ENCODE data around the gene RHOXF2B. TPM values are rescaled to one million over a fixed set of nuclear protein-coding genes. Genes with fewer than 3 reads are reported as not detected.

RHOXF2B gene
- total RNA-seq, 6 experiments from 2014 or later: not detected

DNA sequence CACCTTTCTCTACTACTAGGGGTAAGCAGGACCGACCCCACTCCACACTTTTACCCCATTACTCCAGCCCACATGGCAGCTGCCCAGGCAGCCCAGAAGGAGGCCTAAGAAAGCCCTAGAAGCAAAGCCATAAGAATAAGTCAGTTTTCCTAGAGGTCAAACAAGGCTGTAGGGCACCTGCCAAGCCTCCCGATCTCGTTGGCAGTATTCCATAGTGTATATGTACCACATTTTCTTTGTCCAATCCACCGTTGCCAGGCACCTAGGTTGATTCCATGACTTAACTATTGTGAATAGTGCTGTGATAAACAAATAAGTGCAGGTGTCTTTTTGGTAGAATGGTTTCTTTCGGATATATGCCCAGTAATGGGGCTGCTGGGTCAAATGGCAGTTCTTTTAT lies 54.2 kb downstream of the RHOXF2B start:
- DNase-seq (no peak), ATAC-seq (no peak)
- Histone ChIP-seq H3K4me1 (no peaks in the 10 kb centered on the region), H3K27ac (no peak overlapping the region), H3K36me3 (no peaks in the 10 kb centered on the region), H3K9me3 (no peaks in the 10 kb centered on the region), H3K4me3 (no peak overlapping the region), H3K27me3 (peaks cover 0 to 2% of the 10 kb centered on the region in 2 donors)
- intact Hi-C loops (cut with DNase I): no loop called here
- WGBS (ENCODE audit: insufficient coverage, low coverage, low lambda C conversion rate, missing lambda C conversion rate): 44% methylated on average over 5 of the region's 5 CpGs
- TF ChIP-seq POLR2A (IDR thresholded peaks at IDR 0.05): no peak
- TF ChIP-seq, protein P1, sequence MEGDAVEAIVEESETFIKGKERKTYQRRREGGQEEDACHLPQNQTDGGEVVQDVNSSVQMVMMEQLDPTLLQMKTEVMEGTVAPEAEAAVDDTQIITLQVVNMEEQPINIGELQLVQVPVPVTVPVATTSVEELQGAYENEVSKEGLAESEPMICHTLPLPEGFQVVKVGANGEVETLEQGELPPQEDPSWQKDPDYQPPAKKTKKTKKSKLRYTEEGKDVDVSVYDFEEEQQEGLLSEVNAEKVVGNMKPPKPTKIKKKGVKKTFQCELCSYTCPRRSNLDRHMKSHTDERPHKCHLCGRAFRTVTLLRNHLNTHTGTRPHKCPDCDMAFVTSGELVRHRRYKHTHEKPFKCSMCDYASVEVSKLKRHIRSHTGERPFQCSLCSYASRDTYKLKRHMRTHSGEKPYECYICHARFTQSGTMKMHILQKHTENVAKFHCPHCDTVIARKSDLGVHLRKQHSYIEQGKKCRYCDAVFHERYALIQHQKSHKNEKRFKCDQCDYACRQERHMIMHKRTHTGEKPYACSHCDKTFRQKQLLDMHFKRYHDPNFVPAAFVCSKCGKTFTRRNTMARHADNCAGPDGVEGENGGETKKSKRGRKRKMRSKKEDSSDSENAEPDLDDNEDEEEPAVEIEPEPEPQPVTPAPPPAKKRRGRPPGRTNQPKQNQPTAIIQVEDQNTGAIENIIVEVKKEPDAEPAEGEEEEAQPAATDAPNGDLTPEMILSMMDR (IDR thresholded peaks at IDR 0.05): no peak

DNA sequence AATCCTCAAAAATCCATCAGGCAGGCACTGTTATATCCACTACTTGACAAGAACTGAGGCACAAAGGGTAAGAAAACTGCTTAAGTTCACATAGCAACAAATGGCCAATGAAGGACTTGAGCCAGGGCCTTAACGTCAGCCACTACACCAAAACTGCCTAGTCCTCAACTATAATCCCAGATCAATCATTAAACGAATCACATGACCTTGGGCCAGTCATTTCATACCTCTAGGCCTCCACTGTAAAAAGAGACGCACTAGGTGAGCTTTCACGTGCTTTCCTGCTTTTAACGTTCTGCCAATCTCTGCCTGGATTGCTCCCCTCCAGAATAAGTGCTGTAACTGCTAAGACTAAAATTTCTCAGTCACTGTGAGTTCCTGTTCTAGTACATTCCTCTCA lies 54.7 kb downstream of the RHOXF2B start:
- Histone ChIP-seq H3K4me3 (no peak overlapping the region), H3K27ac (no peak overlapping the region), H3K27me3 (peaks cover 0 to 7% of the 10 kb centered on the region in 2 donors), H3K36me3 (no peaks in the 10 kb centered on the region), H3K4me1 (no peaks in the 10 kb centered on the region), H3K9me3 (no peaks in the 10 kb centered on the region)
- intact Hi-C loops (cut with DNase I): no loop called here
- ATAC-seq (no peak), DNase-seq (no peak)
- TF ChIP-seq POLR2A (IDR thresholded peaks at IDR 0.05): no peak
- TF ChIP-seq, protein P1 (IDR thresholded peaks at IDR 0.05): no peak
- 57% methylated on average over 5 of the region's 5 CpGs for WGBS (ENCODE audit: insufficient coverage, low coverage, low lambda C conversion rate, missing lambda C conversion rate)

Other genes with a start within 250 kb of the RHOXF2B start
- 1 to 10 TPM; 1.9 to 3.5 (median 2.5) TPM for gene UPF3B, start 224.7 kb downstream of the RHOXF2B start, total RNA-seq
- gene RNF113A, start 206.0 kb downstream of the RHOXF2B start, total RNA-seq: 10 to 100 TPM in 2 of 6 experiments, 1 to 10 TPM in 4; 6.1 to 12.6 (median 7.5) TPM
- gene NDUFA1, start 205.9 kb downstream of the RHOXF2B start, total RNA-seq: 10 to 100 TPM; 45.9 to 74.1 (median 65.1) TPM
- not detected for gene AKAP14, start 181.8 kb downstream of the RHOXF2B start, total RNA-seq
- 1 to 10 TPM; 3.3 to 4.4 (median 3.6) TPM for gene NKAP, start 133.9 kb downstream of the RHOXF2B start, total RNA-seq
- under 1 TPM in 1 of 6 experiments, not detected in 5; 0.62 TPM for gene RHOXF1, start 38.2 kb upstream of the RHOXF2B start, total RNA-seq
- gene RHOXF2, start 80.9 kb upstream of the RHOXF2B start, total RNA-seq: not detected
- 10 to 100 TPM in 5 of 6 experiments, 1 to 10 TPM in 1; 9.9 to 21.0 (median 15.7) TPM for gene ZBTB33, start 173.1 kb upstream of the RHOXF2B start, total RNA-seq
- under 1 TPM in 3 of 6 experiments, not detected in 3; 0.25 to 0.37 (median 0.33) TPM for gene TMEM255A, start 233.8 kb upstream of the RHOXF2B start, total RNA-seq

All from right lobe of liver (tissue), 6 donors.